Endothelial cell of umbilical vein (primary cell): ENCODE results near the gene PFDN1. TPM values are rescaled to one million over a fixed set of nuclear protein-coding genes. Genes with fewer than 3 reads are reported as not detected.

Source experiments
- BruUV-seq: library from RNA; stranded (reverse); fragments of 400-500 nt; replicated peaks from 2 replicates; lab custom pipeline; 2021; lab: Mats Ljungman, UMichigan
- CTCF ChIA-PET: fragments of 300-600, 350-600 bp; sonication (Branson Sonifier 250); formaldehyde crosslinking; loops from one replicate; lab custom pipeline; 2021; ENCODE audit warnings: antibody characterized with exemption, inconsistent platforms; lab: Charles Lee
- POLR2A ChIA-PET: fragments of 300-600, 350-600 bp; sonication (Branson Sonifier 250); formaldehyde crosslinking; loops from one replicate; lab custom pipeline; 2021; ENCODE audit warnings: antibody characterized with exemption, inconsistent platforms; lab: Charles Lee
- DNase-seq: peaks from one replicate; pipeline ENCODE4 v3.0.0-alpha.2; 2011; ENCODE audit warnings: low read depth, low spot score
- FAIRE-seq: peaks from 2 replicates; lab custom pipeline; 2011; peaks lifted over from hg19 to GRCh38; lab: Jason Lieb, UNC
- H2AFZ ChIP-seq: 2 replicates; pipeline ENCODE4 v1.6.0; 2012; ENCODE audit warnings: low read depth, low read length, control low read depth, inconsistent platforms
- H3K27ac ChIP-seq: 2 replicates; pipeline ENCODE4 v1.5.1; 2011; ENCODE audit warnings: low read depth, mild to moderate bottlenecking, control low read depth, low read length, moderate library complexity; ENCODE audit not compliant: insufficient read depth
- H3K27me3 ChIP-seq, 2 experiments: 2 replicates each; pipeline versions ENCODE4 v1.6.0 to v1.6.1; 2011; ENCODE audit warnings: low read length in 2 of 2, mixed read lengths in 1 of 2; ENCODE audit not compliant: control insufficient read depth in 2 of 2, insufficient read depth in 2 of 2
- H3K36me3 ChIP-seq, 2 experiments: 2 replicates in 1 of 2; 3 replicates in 1 of 2; pipeline ENCODE4 v1.5.1; 2011; ENCODE audit warnings: low read length in 2 of 2, mild to moderate bottlenecking in 1 of 2, moderate library complexity in 1 of 2; ENCODE audit not compliant: control insufficient read depth in 2 of 2, insufficient read depth in 2 of 2; ENCODE audit errors: extremely low read depth in 1 of 2
- H3K4me1 ChIP-seq: 3 replicates; pipeline ENCODE4 v1.5.1; 2011; ENCODE audit warnings: mild to moderate bottlenecking, low read length; ENCODE audit not compliant: control insufficient read depth, insufficient read depth; ENCODE audit errors: extremely low read depth
- H3K4me2 ChIP-seq: 2 replicates; pipeline ENCODE4 v1.6.1; 2011; ENCODE audit warnings: low read length, control low read depth, mixed read lengths; ENCODE audit not compliant: insufficient read depth
- H3K4me3 ChIP-seq, 3 experiments: fragments of 200-600 bp in 1 of 3; sonication (generic), shearing (Covaris generic) in 1 of 3; replicated peaks in 1 of 3; 2 replicates each; pipeline ENCODE4 v1.5.1; 2011 to 2016; ENCODE audit warnings: control low read depth in 3 of 3, low read length in 3 of 3, mild to moderate bottlenecking in 2 of 3, inconsistent platforms in 1 of 3, low read depth in 1 of 3, moderate library complexity in 1 of 3; ENCODE audit not compliant: insufficient read depth in 1 of 3
- H3K79me2 ChIP-seq: 2 replicates; pipeline ENCODE4 v1.6.0; 2012; ENCODE audit warnings: low read length, inconsistent platforms; ENCODE audit not compliant: control insufficient read depth, insufficient read depth
- H3K9ac ChIP-seq: replicated peaks from 2 replicates; pipeline ENCODE3; 2011; ENCODE audit warnings: low read length, control low read depth; ENCODE audit not compliant: insufficient read depth; ENCODE audit errors: extremely low read depth
- H3K9me1 ChIP-seq: replicated peaks from 3 replicates; pipeline ENCODE4 v1.6.0; 2011; ENCODE audit warnings: mild to moderate bottlenecking, low read length; ENCODE audit not compliant: control insufficient read depth, insufficient read depth; ENCODE audit errors: extremely low read depth
- H3K9me3 ChIP-seq: replicated peaks from 2 replicates; pipeline ENCODE4 v1.5.1; 2012; ENCODE audit warnings: low read length, inconsistent platforms; ENCODE audit not compliant: control insufficient read depth, insufficient read depth
- H4K20me1 ChIP-seq: replicated peaks from 2 replicates; pipeline ENCODE3; 2011; ENCODE audit warnings: mild to moderate bottlenecking, low read length; ENCODE audit not compliant: control insufficient read depth, insufficient read depth; ENCODE audit errors: extremely low read depth
- EZH2 ChIP-seq: IDR thresholded peaks from 2 replicates; pipeline ENCODE4 v1.6.1; 2012; ENCODE audit warnings: borderline replicate concordance, low read depth, mild to moderate bottlenecking, moderate library complexity, low read length, inconsistent platforms; ENCODE audit not compliant: severe bottlenecking
- FOS ChIP-seq: IDR thresholded peaks from 2 replicates; pipeline ENCODE4 v1.6.1; 2011; ENCODE audit warnings: mild to moderate bottlenecking, low read length, moderate library complexity, borderline replicate concordance; ENCODE audit not compliant: insufficient read depth
- GATA2 ChIP-seq: IDR thresholded peaks from 2 replicates; pipeline ENCODE4 v1.7.0; 2011; ENCODE audit warnings: low read depth, mild to moderate bottlenecking, moderate library complexity, mixed read lengths, low read length; ENCODE audit not compliant: insufficient read length, insufficient read depth
- JUN ChIP-seq: IDR thresholded peaks from 2 replicates; pipeline ENCODE4 v1.6.1; 2011; ENCODE audit warnings: borderline replicate concordance, low read depth; ENCODE audit not compliant: insufficient read length, insufficient read depth
- MYC ChIP-seq: IDR thresholded peaks from one replicate; pipeline ENCODE4 v1.6.1; 2011; ENCODE audit warnings: mild to moderate bottlenecking, low read depth, low read length
- POLR2A ChIP-seq: IDR thresholded peaks from 2 replicates; pipeline ENCODE4 v1.6.1; 2012; ENCODE audit warnings: low read depth, mild to moderate bottlenecking, control low read depth, low read length
- POLR2AphosphoS5 ChIP-seq: IDR thresholded peaks from 2 replicates; pipeline ENCODE4 v1.6.1; 2012; ENCODE audit warnings: low read depth, mild to moderate bottlenecking, control low read depth, low read length, moderate library complexity; ENCODE audit not compliant: insufficient read depth
- dilution Hi-C: fragments of 300-500 bp; cut with MboI; formaldehyde crosslinking; loops from one replicate; pipeline ENCODE4 v1.15.0; 2019; ENCODE audit warnings: low sequenced_read_pairs; ENCODE audit not compliant: extremely low pct_ligation_motif_present
- intact Hi-C: fragments of 100-400 bp; cut with micrococcal nuclease; formaldehyde crosslinking; loops from one replicate; pipeline ENCODE4 v1.10.0; 2022
- polyA plus RNA-seq, 4 experiments: library from polyadenylated mRNA; depleted of rRNA in 3 of 4; stranded (reverse) in 3 of 4; unstranded in 1 of 4; fragments of >200 nt; gene quantifications; 2 replicates each; pipeline versions ENCODE4 v1.2.1 to v1.2.3, GENCODE V29; 2011 to 2012; ENCODE audit warnings: missing spikeins in 1 of 4
- total RNA-seq: library from RNA; stranded (reverse); gene quantifications from 2 replicates; pipeline ENCODE4 v1.2.3, GENCODE V29; 2021
- TF ChIP-seq, protein P1 (sequence below), 2 donors: IDR thresholded peaks; 1 replicate in 1 of 2; 2 replicates in 1 of 2; pipeline ENCODE4 v1.5.1; 2011; ENCODE audit warnings: low read length in 2 of 2, mild to moderate bottlenecking in 2 of 2, moderate library complexity in 2 of 2, control low read depth in 1 of 2, inconsistent platforms in 1 of 2, low read depth in 1 of 2; ENCODE audit not compliant: insufficient read depth in 1 of 2; ENCODE audit errors: extremely low read depth in 1 of 2
- TF ChIP-seq, protein P2 (sequence below): IDR thresholded peaks from 2 replicates; pipeline ENCODE4 v1.6.1; 2011; ENCODE audit not compliant: insufficient read depth, insufficient read length

The PFDN1 gene
- total and polyA plus RNA-seq, 2 donors (not counting 3 experiments of a cell fraction or from before 2014, with no cell fraction given): 107 to 158 TPM

DNA sequence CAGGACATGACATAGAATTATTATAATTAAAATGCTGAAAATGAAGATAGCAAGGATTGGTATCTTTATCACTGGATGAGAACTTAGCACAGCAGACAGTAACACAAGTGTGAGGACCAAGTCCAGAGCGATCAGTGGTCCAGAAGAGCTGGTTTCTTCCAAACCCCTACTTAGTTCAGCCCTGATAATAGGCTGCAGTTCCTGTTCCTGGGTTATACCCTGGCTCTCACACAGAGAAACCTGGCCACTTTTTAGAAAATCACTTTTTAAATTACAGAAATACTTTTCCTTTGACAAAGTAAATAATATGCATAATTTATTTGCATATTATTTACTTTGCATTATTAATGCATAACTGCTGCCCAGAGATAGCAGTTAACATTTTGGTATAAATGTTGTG lies 87.6 kb downstream of the PFDN1 start:
- no peak overlapping the region for H3K27ac ChIP-seq
- no peak overlapping the region for H3K4me3 ChIP-seq
- no peaks in the 10 kb centered on the region for H3K9me3 ChIP-seq
- no TSS peak for BruUV-seq
- H3K9me1 ChIP-seq: no peaks in the 10 kb centered on the region
- DNase-seq (no peak), FAIRE-seq (no peak)
- no peaks in the 10 kb centered on the region for H4K20me1 ChIP-seq
- no peak overlapping the region for H3K4me2 ChIP-seq
- H3K79me2 ChIP-seq: no peaks in the 10 kb centered on the region
- no peak overlapping the region for H2AFZ ChIP-seq
- no peaks in the 10 kb centered on the region for H3K36me3 ChIP-seq
- H3K9ac ChIP-seq: no peak overlapping the region
- no peaks in the 10 kb centered on the region for H3K27me3 ChIP-seq
- intact Hi-C loops: no loop called here
- no peaks in the 10 kb centered on the region for H3K4me1 ChIP-seq
- ChIA-PET POLR2A (no interaction called here), CTCF (interaction anchor here (0.9 to 2.2 kb wide), 4 partner anchors 8 to 130 kb away, joined by 4 to 10 read pairs (median 6); partner anchors contain the start of gene HBEGF)
- TF ChIP-seq FOS: no peak
- TF ChIP-seq EZH2: no peak
- TF ChIP-seq GATA2: no peak
- TF ChIP-seq POLR2AphosphoS5: no peak
- TF ChIP-seq, protein P1, sequence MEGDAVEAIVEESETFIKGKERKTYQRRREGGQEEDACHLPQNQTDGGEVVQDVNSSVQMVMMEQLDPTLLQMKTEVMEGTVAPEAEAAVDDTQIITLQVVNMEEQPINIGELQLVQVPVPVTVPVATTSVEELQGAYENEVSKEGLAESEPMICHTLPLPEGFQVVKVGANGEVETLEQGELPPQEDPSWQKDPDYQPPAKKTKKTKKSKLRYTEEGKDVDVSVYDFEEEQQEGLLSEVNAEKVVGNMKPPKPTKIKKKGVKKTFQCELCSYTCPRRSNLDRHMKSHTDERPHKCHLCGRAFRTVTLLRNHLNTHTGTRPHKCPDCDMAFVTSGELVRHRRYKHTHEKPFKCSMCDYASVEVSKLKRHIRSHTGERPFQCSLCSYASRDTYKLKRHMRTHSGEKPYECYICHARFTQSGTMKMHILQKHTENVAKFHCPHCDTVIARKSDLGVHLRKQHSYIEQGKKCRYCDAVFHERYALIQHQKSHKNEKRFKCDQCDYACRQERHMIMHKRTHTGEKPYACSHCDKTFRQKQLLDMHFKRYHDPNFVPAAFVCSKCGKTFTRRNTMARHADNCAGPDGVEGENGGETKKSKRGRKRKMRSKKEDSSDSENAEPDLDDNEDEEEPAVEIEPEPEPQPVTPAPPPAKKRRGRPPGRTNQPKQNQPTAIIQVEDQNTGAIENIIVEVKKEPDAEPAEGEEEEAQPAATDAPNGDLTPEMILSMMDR (IDR thresholded peaks at IDR 0.05; ENCODE audit: extremely low read depth in 1 of 2, insufficient read depth in 1 of 2, low read depth in 1 of 2, low read length in 2 of 2): no peak
- no peak for TF ChIP-seq JUN
- TF ChIP-seq POLR2A: no peak
- TF ChIP-seq, protein P2, sequence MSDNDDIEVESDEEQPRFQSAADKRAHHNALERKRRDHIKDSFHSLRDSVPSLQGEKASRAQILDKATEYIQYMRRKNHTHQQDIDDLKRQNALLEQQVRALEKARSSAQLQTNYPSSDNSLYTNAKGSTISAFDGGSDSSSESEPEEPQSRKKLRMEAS: no peak
- TF ChIP-seq MYC: no peak
- dilution Hi-C loops: no loop called here
